ENCODE data around the gene ARPP21.

ARPP21 gene

GRCh38 chr3:35773417-35773816, 134.1 kb downstream of the ARPP21 start:
- ChIA-PET POLR2A (no interaction called here), CTCF (no interaction called here)
- TF ChIP-seq SUZ12 (IDR thresholded peaks at IDR 0.05): no peak
- no peak for TF ChIP-seq ELF4 (IDR thresholded peaks at IDR 0.05)
- no peak for TF ChIP-seq LEF1 (IDR thresholded peaks at IDR 0.05; ENCODE audit: borderline replicate concordance)
- TF ChIP-seq SP1 (IDR thresholded peaks at IDR 0.05): no peak
- no peak for TF ChIP-seq HDGF (IDR thresholded peaks at IDR 0.05; ENCODE audit: borderline replicate concordance)
- TF ChIP-seq FOXK2 (IDR thresholded peaks at IDR 0.05): no peak
- no peak for TF ChIP-seq ARNT (IDR thresholded peaks at IDR 0.05)
- TF ChIP-seq FOXA1 (IDR thresholded peaks at IDR 0.05): no peak
- TF ChIP-seq ZNF384 (IDR thresholded peaks at IDR 0.05): no peak
- no peak for TF ChIP-seq CTBP1 (IDR thresholded peaks at IDR 0.05; ENCODE audit: borderline replicate concordance)
- no peak for TF ChIP-seq L3MBTL2 (conservative IDR thresholded peaks at IDR 0.05)
- TF ChIP-seq FOXM1 (IDR thresholded peaks at IDR 0.05; ENCODE audit: borderline replicate concordance): no peak
- TF ChIP-seq BHLHE40 (IDR thresholded peaks at IDR 0.05; ENCODE audit: borderline replicate concordance): no peak
- TF ChIP-seq TARDBP (IDR thresholded peaks at IDR 0.05): no peak
- TF ChIP-seq NFRKB (IDR thresholded peaks at IDR 0.05): no peak
- no peak for DNase-seq (ENCODE audit: extremely low spot score)

- TF ChIP-seq SP1 (IDR thresholded peaks at IDR 0.05) (no peak), PKNOX1 (IDR thresholded peaks at IDR 0.05) (no peak), L3MBTL2 (conservative IDR thresholded peaks at IDR 0.05) (no peak), LEF1 (IDR thresholded peaks at IDR 0.05; ENCODE audit: borderline replicate concordance) (no peak)
- no peak for DNase-seq (ENCODE audit: extremely low spot score)
- ChIA-PET POLR2A (no interaction called here), CTCF (no interaction called here)
These were observed 137.0 kb downstream of the ARPP21 start for GRCh38 chr3:35776346-35776745.

GRCh38 chr3:35777065-35777464, 137.7 kb downstream of the ARPP21 start:
- ChIA-PET CTCF (no interaction called here), POLR2A (no interaction called here)
- no peak for DNase-seq (ENCODE audit: extremely low spot score)
- no peak for TF ChIP-seq PKNOX1 (IDR thresholded peaks at IDR 0.05)
- TF ChIP-seq BHLHE40 (IDR thresholded peaks at IDR 0.05; ENCODE audit: borderline replicate concordance): no peak
- no peak for TF ChIP-seq FOXA1 (IDR thresholded peaks at IDR 0.05)
- no peak for TF ChIP-seq FOXK2 (IDR thresholded peaks at IDR 0.05)
- TF ChIP-seq NFRKB (IDR thresholded peaks at IDR 0.05): no peak
- TF ChIP-seq CTBP1 (IDR thresholded peaks at IDR 0.05; ENCODE audit: borderline replicate concordance): no peak
- no peak for TF ChIP-seq SUZ12 (IDR thresholded peaks at IDR 0.05)
- TF ChIP-seq TARDBP (IDR thresholded peaks at IDR 0.05): no peak
- TF ChIP-seq ARNT (IDR thresholded peaks at IDR 0.05): no peak
- TF ChIP-seq SP1 (IDR thresholded peaks at IDR 0.05): no peak
- no peak for TF ChIP-seq ELF4 (IDR thresholded peaks at IDR 0.05)
- TF ChIP-seq LEF1 (IDR thresholded peaks at IDR 0.05; ENCODE audit: borderline replicate concordance): no peak
- no peak for TF ChIP-seq FOXM1 (IDR thresholded peaks at IDR 0.05; ENCODE audit: borderline replicate concordance)

GRCh38 chr3:35777563-35778554, 138.5 kb downstream of the ARPP21 start:
- CTCF ChIA-PET: no interaction called here

GRCh38 chr3:35779611-35780010, 140.3 kb downstream of the ARPP21 start:
- no peak for TF ChIP-seq SUZ12 (IDR thresholded peaks at IDR 0.05)
- TF ChIP-seq PKNOX1 (IDR thresholded peaks at IDR 0.05): no peak
- TF ChIP-seq FOXA1 (IDR thresholded peaks at IDR 0.05): no peak
- no peak for TF ChIP-seq SP1 (IDR thresholded peaks at IDR 0.05)
- TF ChIP-seq HDGF (IDR thresholded peaks at IDR 0.05; ENCODE audit: borderline replicate concordance): no peak
- TF ChIP-seq FOXM1 (IDR thresholded peaks at IDR 0.05; ENCODE audit: borderline replicate concordance): no peak
- no peak for TF ChIP-seq LEF1 (IDR thresholded peaks at IDR 0.05; ENCODE audit: borderline replicate concordance)
- TF ChIP-seq BHLHE40 (IDR thresholded peaks at IDR 0.05; ENCODE audit: borderline replicate concordance): no peak
- CTCF ChIA-PET: no interaction called here
- POLR2A ChIA-PET: no interaction called here
- no peak for DNase-seq (ENCODE audit: extremely low spot score)

More at GRCh38 chr3:35777563-35778554, 138.5 kb downstream of the ARPP21 start:
- POLR2A ChIA-PET: no interaction called here
- TF ChIP-seq SP1 (IDR thresholded peaks at IDR 0.05): no peak
- no peak for TF ChIP-seq CTBP1 (IDR thresholded peaks at IDR 0.05; ENCODE audit: borderline replicate concordance)
- TF ChIP-seq LEF1 (IDR thresholded peaks at IDR 0.05; ENCODE audit: borderline replicate concordance): no peak
- no peak for TF ChIP-seq PKNOX1 (IDR thresholded peaks at IDR 0.05)
- TF ChIP-seq FOXK2 (IDR thresholded peaks at IDR 0.05): no peak
- no peak for TF ChIP-seq FOXM1 (IDR thresholded peaks at IDR 0.05; ENCODE audit: borderline replicate concordance)
- no peak for TF ChIP-seq HDGF (IDR thresholded peaks at IDR 0.05; ENCODE audit: borderline replicate concordance)
- DNase-seq (ENCODE audit: extremely low spot score): no peak

GRCh38 chr3:35780800-35781199, 141.5 kb downstream of the ARPP21 start:
- TF ChIP-seq PKNOX1 (IDR thresholded peaks at IDR 0.05): no peak
- TF ChIP-seq BHLHE40 (IDR thresholded peaks at IDR 0.05; ENCODE audit: borderline replicate concordance): no peak
- no peak for TF ChIP-seq TARDBP (IDR thresholded peaks at IDR 0.05)
- no peak for TF ChIP-seq NFRKB (IDR thresholded peaks at IDR 0.05)
- no peak for TF ChIP-seq FOXK2 (IDR thresholded peaks at IDR 0.05)
- ChIA-PET CTCF (no interaction called here), POLR2A (no interaction called here)
- DNase-seq (ENCODE audit: extremely low spot score): no peak
